ENCODE measurements around the gene CREBBP.

CREBBP gene

GRCh38 chr16:3819746-3820724, 60.5 kb downstream of the CREBBP start:
- DNase-seq: peak; percentile 64

GRCh38 chr16:3819175-3819527, 61.4 kb downstream of the CREBBP start:
- no peak overlapping the region for H3K4me3 ChIP-seq (ENCODE audit: low read depth, low read length)

More at GRCh38 chr16:3819746-3820724, 60.5 kb downstream of the CREBBP start:
- H3K27me3 ChIP-seq: no peaks in the 10 kb centered on the region
- no peaks in the 10 kb centered on the region for H3K36me3 ChIP-seq
- peaks cover 33% of the 10 kb centered on the region for H3K4me1 ChIP-seq
- no peak for TF ChIP-seq CTCF (IDR thresholded peaks at IDR 0.05; ENCODE audit: low read depth, low read length)
- no peaks in the 10 kb centered on the region for H3K9me3 ChIP-seq
- H3K4me3 ChIP-seq (ENCODE audit: low read depth, low read length): no peak overlapping the region

GRCh38 chr16:3816326-3816725, 64.2 kb downstream of the CREBBP start:
- H3K9me3 ChIP-seq: no peaks in the 10 kb centered on the region
- no peak overlapping the region for H3K4me3 ChIP-seq (ENCODE audit: low read depth, low read length)
- no peaks in the 10 kb centered on the region for H3K27me3 ChIP-seq
- peaks cover 28% of the 10 kb centered on the region for H3K4me1 ChIP-seq
- no peak for DNase-seq
- H3K36me3 ChIP-seq: 0 out of 2 replicates have a peak, but pooled peaks cover 3% of the 10 kb centered on the region
- no peak for TF ChIP-seq CTCF (IDR thresholded peaks at IDR 0.05; ENCODE audit: low read depth, low read length)

More at GRCh38 chr16:3819175-3819527, 61.4 kb downstream of the CREBBP start:
- peaks cover 30% of the 10 kb centered on the region for H3K4me1 ChIP-seq
- H3K27me3 ChIP-seq: no peaks in the 10 kb centered on the region
- TF ChIP-seq CTCF (IDR thresholded peaks at IDR 0.05; ENCODE audit: low read depth, low read length): no peak
- no peak for DNase-seq
- no peaks in the 10 kb centered on the region for H3K36me3 ChIP-seq
- no peaks in the 10 kb centered on the region for H3K9me3 ChIP-seq

GRCh38 chr16:3814755-3815154, 65.8 kb downstream of the CREBBP start:
- DNase-seq: no peak
- no peak for TF ChIP-seq CTCF (IDR thresholded peaks at IDR 0.05; ENCODE audit: low read depth, low read length)
- H3K9me3 ChIP-seq: no peaks in the 10 kb centered on the region
- peaks cover 16% of the 10 kb centered on the region for H3K4me1 ChIP-seq
- no peak overlapping the region for H3K4me3 ChIP-seq (ENCODE audit: low read depth, low read length)
- peaks cover 10% of the 10 kb centered on the region; the same call in 1 of the 2 replicates for H3K36me3 ChIP-seq
- H3K27me3 ChIP-seq: no peaks in the 10 kb centered on the region

GRCh38 chr16:3812469-3813172, 67.9 kb downstream of the CREBBP start:
- Histone ChIP-seq H3K9me3 (no peaks in the 10 kb centered on the region), H3K4me3 (ENCODE audit: low read depth, low read length) (no peak overlapping the region), H3K36me3 (peaks cover 10% of the 10 kb centered on the region; the same call in 1 of the 2 replicates), H3K4me1 (peaks cover 6% of the 10 kb centered on the region), H3K27me3 (no peaks in the 10 kb centered on the region)
- DNase-seq: no peak
- TF ChIP-seq CTCF (IDR thresholded peaks at IDR 0.05; ENCODE audit: low read depth, low read length): no peak
